K562 (cell line): ENCODE data around the gene RXRA.

Source experiments
- PHF21A ChIP-seq: fragments of 450-650 bp; IDR thresholded peaks from 2 replicates; pipeline ENCODE4 v1.6.1; 2017; ENCODE audit warnings: low read depth, borderline replicate concordance
- SMC3 ChIP-seq: conservative IDR thresholded peaks from 2 replicates; pipeline ENCODE4 v1.6.1; 2011; ENCODE audit warnings: low read depth, low read length, improper control_type of control experiment; ENCODE audit not compliant: insufficient read depth

DNA sequence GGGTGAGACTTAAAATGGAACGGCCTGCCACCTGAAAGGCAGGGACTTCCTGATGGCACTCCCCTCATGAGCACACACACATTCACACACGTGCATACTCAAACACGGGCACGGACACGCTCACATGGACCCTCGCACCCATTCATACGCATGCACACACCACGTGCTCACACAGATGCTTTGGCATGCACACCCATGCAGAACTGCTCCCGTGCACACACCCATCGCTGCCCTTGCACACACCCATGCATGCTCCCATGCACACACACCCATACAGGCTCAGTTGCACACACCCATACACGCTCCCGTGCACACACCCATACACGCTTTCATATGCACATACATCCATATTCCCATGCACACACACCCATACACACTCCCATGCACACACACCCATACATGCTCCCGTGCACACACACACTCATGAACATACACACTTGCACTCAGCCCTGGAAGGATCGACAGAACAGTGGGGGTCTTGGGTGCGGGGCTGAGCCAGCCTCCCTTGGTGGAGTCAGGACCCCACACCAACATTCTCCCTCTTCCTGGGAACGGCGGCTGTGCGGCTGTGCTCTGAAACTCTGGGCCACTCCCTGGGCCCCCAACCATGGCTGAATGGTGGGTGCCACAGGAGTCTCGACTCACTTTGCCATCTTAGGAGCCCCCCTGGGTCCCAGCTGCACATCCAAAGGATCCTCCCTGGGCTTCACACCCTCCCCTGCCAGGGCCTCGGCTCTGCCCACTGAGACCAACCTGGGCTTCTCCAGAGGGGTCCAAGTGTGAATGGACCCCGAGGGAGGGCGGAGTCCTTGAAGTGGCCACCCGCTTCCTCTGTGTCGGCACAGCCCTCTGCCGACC, 115.2 kb downstream of the RXRA start:
- TF ChIP-seq PHF21A (no peak), SMC3 (no peak)
